HG03108 (cell line): ENCODE data around the gene ANXA6.

Source experiments
- ATAC-seq: cut with Tn5 transposase; IDR thresholded peaks from one replicate; pipeline ENCODE4 v1.9.1; 2021; ENCODE audit warnings: moderate library complexity; ENCODE audit not compliant: unreplicated experiment

The ANXA6 gene

DNA sequence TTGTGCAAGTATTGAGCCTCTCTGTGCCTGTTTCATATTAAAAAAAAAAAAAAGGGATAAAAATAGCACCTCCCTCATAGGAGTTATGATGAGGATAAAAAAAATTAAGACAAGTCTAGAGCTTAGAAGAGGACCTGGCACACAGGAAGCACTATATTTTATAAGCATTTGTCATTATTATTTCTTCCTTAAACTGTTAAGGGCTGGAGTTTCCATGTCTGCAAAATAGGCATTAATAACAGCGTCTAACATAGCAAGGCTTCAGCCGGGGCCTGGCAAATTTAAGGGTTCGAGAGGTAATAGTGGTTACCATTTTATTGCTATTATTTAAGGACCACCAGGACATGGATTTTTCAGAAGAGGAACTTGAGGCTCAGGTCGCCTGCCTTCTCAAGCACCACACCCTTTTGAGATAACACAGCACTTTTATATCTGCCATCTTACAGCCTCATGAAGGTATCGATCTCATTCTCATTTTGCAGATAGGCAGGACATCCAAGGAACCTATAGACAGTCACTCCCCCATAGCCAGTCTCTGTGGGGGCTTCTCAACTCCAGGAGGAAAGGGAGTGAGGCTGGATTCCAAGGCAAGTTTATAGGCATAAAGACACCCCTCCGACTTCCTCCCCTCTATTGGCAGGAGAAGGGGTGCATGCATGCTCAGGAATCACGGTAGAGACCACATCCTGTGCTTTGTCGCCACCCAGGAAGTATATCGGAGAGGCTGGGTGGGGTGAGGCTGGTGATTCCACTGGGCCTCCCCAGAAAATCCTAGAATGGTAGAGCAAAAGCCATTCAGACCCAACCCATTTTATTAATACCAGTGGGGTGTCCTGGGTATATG, 2.4 kb downstream of the ANXA6 start:
- peak; percentile 31 for ATAC-seq

DNA sequence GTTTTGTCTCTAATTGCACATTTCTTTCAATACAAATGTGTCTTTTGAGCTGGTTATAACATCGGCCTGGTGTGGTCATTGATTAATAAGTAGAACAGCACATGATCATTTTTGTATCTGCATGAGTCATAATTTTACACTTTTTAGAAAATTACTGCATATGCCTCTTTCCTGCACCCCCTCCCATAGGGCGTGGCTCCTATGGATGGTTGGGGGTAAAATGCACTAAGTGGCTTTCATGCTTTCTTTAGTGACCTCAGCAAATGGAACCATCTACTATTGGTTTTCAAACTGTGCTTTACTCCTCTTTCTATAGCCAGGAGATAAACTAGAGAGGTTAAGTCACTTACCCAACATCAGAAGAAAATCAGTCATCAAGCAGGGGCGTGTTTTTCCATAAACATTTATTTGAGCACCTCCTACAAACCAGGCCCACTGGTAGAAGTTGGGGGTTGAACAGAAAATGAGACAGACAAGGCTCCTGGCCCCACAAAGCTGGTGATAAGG, 3.8 kb downstream of the ANXA6 start:
- ATAC-seq = no peak

DNA sequence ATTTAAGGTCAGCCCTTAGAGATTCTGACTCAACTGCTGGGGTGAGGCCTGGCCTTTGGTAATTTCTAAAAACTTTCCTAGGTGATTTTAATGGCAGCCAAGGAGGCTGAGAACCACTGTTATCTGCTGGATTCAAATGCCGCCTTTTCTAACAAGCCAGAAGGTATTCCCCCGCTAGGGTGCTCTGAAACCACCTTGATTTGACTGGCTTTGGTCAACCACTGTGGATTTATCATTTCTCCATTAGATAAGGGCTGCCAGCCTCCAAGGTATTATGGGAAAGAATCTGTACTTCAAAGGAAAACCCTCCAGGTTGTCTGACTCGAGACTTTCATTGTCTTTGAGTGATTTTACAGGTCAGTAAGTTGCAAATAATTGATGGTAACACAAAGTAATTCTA, 4.3 kb downstream of the ANXA6 start:
- ATAC-seq = no peak

DNA sequence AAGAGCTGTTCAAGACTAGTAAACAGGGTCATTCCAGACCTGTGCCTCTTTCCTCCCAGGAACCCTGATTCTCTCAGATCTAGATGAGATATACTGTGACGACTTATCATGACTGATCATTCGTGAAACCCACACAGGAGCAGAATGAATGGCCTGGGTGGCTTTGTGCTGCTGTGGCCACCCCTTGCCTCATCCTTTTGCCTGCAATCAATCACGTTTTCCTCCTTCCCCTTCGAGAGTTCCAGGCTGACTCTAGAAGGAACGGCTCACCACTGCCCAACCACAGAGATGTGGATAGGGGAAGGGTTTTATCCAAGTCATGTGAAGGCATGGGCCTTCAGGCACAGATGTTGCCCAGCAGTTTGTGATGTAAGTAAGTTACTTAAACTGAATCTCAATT, 5.8 kb downstream of the ANXA6 start:
- ATAC-seq = no peak

DNA sequence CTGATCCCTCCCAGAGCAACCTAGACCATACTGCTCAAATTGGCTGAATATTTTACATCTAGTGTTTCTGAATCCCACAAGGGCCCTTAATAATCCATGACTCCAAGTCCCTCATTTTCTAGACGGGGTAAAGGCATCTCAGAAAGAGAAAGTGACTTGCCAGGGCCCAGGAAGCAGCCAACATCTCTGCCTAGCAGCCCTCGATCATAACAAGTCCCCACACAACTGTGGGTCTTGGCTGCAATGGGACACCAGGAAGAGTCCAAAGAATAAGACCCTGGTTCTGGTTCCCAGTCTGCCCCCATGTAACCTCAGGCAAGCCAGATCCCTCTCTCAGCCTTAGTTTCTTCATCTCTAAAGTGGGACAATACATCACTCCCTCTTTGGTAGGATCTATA, 6.3 kb downstream of the ANXA6 start:
- no peak for ATAC-seq

DNA sequence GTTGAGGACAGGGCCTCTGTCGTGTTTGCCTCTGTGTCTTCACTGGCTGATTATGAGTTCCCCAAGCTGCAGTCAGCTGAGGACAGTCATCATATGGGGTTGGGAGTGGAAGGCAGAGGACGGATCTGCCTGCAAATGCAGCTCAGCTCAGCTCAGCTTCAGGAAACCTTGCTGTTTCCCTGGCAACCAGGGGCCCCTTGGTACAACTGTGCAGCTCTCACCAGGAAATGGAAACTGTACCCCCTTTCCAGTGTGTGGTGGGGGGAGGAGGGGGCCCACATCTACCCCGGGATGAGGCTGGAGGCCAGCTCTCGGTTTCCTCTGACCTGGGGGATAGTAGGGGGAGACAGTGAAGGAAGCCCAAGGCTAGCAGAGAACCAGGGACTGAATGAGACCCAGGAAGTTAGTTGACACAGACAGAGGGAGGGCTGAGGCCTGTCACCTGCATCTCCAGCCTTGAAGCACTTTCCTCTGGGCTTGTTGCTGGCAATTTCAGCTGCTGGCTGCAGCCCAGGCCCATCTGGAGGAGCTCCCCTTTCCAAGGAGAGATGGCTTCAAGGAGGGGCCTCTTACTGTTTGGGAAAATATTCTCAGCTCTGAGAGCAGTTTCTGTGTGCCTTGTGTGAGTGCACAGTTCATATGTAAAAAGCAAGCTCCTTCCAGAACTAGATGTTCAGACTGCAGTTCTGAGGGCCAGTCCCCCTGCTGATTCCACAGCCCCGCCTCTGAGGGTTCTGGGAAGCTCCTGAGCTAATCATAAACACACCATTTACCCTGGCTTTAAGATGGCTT, 6.9 kb downstream of the ANXA6 start:
- peak; percentile 45 for ATAC-seq

DNA sequence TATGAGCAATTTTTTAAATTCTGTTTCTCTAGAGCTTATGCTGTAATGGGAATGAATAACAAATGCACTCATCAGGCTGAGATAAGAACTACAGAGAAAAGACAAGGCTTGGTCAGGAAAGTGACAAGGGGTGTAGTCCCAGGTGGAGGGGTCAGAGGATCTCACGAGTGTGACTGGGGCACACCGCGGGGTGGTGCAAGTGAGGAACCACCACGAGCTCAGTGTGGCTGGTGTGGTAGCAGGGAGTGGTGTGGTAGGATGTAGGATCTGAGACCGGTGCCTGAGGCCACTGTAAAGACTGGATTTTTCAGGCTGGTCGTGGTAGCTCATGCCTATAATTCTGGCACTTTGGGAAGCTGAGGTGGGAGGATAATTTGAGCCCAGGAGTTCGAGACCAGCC, 9.0 kb downstream of the ANXA6 start:
- ATAC-seq = no peak

DNA sequence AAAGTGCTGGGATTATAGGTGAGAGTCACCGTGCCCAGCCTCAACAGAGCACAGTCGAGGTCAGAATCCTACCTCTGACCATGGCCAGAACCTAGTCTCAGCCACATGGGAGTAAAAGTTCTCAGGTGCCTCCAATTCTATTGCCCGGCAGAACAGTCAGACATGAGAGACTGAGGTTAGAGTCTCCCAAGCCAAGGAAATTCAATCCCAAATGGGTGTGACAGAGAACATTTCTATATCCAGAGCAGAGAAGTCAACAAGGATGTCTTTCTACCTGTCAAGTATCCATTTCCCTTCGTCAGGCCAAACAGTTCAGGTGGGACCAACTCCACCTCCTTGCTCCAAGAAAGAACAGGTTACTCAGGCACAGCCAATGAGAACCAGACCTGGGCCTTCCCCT, 10.5 kb downstream of the ANXA6 start:
- ATAC-seq = no peak

DNA sequence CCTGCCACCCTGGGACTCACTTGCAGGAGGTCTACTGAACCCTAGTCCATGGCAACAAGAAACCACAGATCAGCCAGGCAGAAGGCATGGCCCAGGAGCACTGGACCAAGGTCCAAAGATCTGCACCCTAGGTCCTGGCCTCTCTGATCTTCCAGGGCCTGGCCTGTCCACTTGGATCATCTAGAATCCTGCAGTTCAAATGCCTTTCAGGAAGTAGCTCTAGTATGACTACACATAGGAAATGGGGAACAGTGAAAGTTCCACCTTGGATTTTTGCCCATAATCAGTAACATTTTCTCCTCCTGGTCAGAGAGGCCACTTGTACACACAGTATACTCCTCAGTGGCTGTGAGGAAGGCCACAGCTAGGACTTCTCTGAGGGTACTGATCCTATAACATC, 11.5 kb downstream of the ANXA6 start:
- no peak for ATAC-seq

DNA sequence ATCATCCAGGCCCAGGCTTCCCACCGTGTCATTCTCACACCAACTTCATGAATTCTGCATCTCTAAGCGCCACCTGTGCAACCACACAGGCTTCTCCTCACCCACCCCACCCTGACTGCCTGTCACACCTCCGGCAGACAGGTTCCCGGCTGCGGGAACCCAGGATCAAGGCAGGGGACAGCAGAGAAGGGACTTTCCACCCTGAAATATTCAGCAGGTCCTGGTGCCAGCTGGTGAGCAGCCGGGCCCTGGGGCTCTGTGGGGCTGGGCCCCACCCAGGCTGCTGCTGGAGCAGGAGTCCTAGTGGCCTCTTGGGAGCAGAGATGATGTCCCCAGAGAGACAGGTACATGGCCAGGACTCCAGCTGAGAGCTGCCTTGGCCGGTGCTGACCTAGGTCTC, 12.7 kb downstream of the ANXA6 start:
- no peak for ATAC-seq

DNA sequence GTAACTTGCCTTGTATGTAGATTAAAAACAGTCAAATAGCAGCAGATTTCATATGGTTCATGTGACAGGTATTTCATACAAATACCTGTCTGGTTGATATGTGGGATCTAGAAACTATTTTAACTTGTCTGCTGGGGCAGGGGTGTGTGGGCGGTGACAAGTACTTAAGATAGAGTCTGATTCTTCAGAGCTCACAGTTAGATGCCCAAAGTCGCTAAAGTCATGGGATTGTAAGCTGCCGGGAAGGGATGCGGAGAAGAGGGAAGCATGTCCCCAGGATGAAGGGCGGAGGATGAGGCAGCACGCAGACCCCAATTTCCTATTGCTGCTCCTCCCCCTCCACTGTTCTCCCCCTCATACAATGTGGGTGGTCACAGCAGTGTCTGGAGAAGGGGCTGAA, 13.3 kb downstream of the ANXA6 start:
- ATAC-seq = no peak

DNA sequence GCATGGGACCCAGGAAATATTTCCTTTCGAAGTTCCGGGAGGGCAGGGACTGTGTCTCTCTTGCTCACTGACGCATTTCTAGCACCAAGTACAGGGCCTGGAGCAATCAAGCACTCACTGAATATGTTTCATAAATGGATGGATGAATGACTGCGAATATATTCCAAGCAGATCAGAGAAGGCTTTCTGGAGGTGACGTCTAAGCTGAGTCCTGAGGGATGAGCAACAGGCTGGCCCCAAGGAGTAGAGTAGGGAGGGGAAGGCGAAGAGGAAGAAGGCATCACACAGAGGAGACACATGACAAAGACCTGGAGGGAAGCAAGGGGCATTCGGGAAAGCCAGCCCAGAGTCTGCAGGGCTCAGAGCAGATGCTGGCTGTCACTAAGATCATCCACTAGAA, 13.9 kb downstream of the ANXA6 start:
- no peak for ATAC-seq

DNA sequence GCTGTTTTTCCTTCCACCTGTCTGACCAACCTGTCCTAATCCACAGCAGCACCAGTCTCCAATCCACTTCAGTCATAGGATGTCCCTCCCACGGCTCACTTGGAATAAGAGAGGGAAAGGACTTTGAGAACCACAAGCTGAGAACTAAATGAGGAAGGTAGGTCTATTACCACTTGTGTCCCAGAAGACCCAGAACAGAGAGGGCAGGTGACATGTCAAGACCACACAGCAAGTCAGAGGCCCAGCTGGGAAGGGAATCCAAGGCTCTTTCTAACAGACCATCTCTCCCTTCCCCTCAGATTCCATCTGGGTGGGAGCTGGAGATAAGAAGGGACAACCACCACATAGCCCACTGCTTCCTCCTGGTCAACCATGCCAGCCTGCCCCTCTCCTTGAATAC, 14.6 kb downstream of the ANXA6 start:
- ATAC-seq = no peak

DNA sequence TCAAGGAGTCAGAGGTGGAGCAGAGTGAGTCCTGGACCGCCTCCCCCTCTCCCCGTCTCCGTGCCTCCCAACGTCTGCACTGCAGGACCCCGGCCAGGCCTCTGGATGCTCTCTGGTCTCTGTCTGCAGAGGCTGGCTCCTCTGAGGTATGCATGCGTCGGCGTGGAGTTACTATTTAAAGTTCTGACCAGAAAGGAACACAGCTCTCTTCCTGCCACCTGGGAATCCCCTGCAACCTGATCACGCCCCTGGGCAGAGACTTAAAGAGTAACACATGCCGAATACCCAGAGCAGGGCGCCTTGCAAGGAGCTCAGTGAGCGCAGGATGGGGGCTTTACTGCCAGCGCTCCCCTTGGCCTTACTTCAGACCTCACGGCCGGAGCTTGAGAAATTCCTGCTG, 16.0 kb downstream of the ANXA6 start:
- peak; percentile 93 for ATAC-seq

DNA sequence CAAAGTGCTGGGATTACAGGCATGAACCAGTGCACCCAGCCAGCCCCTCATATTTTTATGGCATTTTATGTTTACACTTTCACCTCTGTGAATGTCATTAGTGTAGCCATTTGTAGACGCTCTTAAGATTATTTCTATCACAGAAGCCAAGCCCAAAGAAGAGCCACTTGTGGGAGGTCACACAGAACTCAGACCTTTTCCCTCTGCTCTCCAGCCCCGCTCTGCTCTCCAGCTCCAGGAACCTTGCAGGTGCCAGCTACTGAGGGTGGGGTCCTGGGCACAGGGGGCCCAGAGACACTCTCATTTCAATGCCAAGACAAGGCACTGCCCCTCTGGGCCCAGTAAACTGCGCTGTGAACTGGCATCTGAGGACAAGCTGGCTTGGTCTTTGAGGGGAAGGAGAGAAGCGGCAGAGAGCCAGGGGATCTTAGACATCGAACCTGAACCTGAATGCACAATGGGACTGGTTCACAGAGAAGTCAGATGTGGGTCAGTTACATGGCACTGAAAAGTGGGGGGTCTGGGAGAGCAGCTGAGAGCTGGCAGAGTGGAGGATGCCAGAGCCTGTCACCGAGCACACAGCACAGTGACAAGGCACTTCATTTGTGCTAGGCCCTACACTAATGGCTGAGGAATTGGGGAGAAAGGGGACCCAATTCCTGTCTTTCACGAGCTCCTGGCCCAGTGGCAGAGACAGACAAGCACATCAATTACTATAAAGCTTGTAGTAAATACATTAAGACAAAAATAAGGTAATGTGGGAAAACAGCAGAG, 16.7 kb downstream of the ANXA6 start:
- ATAC-seq = no peak

DNA sequence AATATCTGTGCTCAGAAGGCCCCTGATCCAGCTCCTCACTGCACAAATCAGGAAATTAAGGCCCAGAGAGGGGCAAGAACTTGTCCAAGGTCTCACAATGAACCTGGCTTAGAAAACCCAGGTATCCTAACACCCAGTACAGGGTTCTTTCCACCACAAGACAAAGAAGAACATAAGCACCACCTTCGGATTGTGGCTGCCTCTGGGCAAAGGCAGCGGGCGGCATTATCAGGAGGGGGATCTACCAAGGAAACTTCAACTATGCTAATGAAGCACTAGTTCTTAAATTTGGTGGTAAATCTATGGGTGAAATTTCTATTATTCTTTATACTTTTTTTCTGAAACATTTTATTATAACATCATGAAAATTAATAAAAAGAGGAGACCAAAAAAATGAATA, 17.9 kb downstream of the ANXA6 start:
- ATAC-seq = no peak

DNA sequence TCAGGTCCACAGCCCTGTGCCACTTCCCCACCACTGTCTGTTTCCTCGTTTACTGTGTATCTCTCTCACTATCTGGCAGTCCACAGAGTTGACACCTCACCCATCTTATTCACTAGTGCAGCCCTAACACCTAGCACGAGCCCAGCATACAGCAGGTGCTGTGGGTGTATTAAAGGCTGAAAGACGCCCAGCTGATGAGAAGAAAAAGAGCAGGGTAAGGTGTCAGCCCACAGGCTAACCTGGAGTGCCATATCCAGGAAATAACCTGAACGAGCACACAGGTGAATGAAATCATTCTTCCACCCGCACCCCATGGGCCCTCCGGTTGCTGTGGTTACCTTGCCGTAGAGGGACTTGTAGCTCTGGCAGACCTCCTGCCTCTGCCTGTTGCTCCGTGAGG, 18.6 kb downstream of the ANXA6 start:
- no peak for ATAC-seq

DNA sequence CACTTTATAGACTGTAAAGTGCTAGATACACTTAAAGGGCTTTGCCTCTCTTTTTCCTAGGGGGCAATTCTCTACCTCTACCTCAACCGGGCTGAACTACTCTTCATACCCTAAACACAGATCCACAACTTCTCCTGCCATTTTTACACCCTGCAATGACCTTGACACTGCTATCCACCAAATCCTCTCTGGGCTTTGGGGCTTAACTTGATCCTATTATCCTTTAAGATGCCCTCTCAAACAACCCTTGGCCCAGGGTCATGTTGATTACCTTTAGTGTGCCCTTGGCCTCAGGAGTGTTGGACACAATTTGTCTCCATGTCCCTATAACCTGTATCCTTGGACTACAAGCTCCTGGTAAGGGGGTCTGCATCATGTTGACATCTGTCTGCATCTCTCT, 19.5 kb downstream of the ANXA6 start:
- ATAC-seq = no peak

DNA sequence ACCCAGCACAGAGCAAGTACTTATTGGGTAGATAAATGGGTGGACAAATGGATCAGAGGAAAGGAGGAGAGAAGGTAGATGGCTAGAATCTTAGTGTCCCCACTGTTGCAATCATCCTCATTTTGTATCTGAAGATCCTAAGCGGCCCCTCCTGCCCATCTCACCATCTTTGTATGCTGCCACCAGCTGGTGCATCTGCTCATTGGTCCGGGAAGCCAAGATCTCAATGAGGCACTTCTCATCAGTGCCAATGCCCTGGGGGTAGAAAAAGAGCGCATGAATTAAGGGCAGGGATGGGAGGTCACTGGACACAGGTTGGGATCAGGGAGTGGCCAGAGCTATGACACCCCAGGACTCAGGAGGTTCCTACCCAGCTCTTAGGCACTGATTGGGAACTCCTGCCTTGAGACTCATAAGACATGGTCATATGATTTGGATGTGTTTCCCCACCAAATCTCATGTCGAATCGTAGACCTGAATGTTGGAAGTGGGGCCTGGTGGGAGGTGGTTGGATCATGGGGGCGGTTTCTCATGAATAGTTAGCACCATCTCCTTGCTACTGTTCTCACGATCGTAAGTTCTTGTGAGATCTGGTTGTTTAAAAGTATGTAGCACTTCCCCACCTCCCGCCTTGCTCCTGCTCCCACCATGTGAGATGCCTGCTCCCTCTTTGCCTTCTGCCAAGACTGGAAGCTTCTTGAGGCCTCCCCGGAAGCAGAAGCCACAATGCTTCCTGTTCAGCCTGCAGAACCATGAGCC, 20.3 kb downstream of the ANXA6 start:
- ATAC-seq = no peak

DNA sequence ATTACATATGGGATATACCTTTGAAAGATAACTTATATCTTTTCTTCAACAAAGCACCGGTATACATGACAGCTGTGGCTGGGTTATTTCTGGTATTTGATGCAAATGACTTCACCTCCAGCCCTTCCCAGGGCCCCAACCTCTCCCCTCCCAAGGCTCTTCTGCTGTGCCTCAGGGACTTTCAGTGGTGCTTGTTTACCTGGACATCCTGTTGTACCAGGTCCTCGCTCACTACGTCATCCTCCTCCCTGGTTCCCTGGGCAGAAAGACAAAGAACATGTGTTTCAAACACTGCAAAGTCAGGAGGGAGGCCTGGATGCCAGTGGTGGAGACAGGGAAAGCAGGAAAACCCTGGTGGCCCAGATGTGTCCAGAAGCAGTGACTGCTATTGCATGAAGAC, 23.4 kb downstream of the ANXA6 start:
- ATAC-seq = peak; percentile 62

DNA sequence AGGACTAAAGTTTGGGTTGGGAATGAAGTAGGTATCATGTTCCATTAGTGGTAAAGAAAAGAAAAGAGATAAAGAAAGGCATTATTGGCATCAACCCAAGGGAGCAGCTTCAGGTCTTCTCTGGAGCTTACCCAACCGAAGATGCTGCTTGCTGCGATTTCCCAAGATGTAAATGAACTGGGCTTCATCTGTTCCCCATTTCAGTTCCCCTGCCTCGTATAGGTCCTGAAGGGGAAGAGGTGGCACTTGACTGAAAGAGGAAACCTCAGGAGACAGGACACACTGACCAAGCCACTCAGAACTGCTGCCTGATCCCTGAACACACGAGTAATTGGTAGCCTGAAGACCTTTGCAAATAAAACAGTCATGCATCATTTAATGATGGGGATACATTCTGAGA, 24.6 kb downstream of the ANXA6 start:
- no peak for ATAC-seq
